ENCODE results near the gene TUFT1.
A peak's percentile ranks its signal among the peaks of the same experiment; 100 is the strongest.

The TUFT1 gene

GRCh38 chr1:151539321-151540020 is 638 bp upstream of the TUFT1 start:
- DNase-seq, result peak; percentile 97

GRCh38 chr1:151540982-151541377 is 871 bp downstream of the TUFT1 start:
- peak; percentile 54 for DNase-seq

GRCh38 chr1:151541752-151542151 is 1.6 kb downstream of the TUFT1 start:
- DNase-seq, result no peak

GRCh38 chr1:151542710-151543129 is 2.6 kb downstream of the TUFT1 start:
- DNase-seq, result no peak

- no peak for DNase-seq
Observed at GRCh38 chr1:151545542-151545941, 5.4 kb downstream of the TUFT1 start.

- DNase-seq, result no peak
Observed at GRCh38 chr1:151546011-151546925, 6.2 kb downstream of the TUFT1 start.

- DNase-seq, result no peak
Observed at GRCh38 chr1:151547119-151547899, 7.2 kb downstream of the TUFT1 start.

- no peak for DNase-seq
Observed at GRCh38 chr1:151547900-151548230, 7.8 kb downstream of the TUFT1 start.

GRCh38 chr1:151549199-151549598 is 9.1 kb downstream of the TUFT1 start:
- no peak for DNase-seq

- no peak for DNase-seq
Observed at GRCh38 chr1:151553659-151554058, 13.6 kb downstream of the TUFT1 start.

GRCh38 chr1:151556052-151556451 is 15.9 kb downstream of the TUFT1 start:
- no peak for DNase-seq

- DNase-seq, result no peak
Observed at GRCh38 chr1:151562661-151563060, 22.6 kb downstream of the TUFT1 start.

GRCh38 chr1:151563376-151563775 is 23.3 kb downstream of the TUFT1 start:
- no peak for DNase-seq

- no peak for DNase-seq
Observed at GRCh38 chr1:151565502-151566189, 25.5 kb downstream of the TUFT1 start.

- DNase-seq, result no peak
Observed at GRCh38 chr1:151568626-151569088, 28.5 kb downstream of the TUFT1 start.

GRCh38 chr1:151570819-151571218 is 30.7 kb downstream of the TUFT1 start:
- DNase-seq, result no peak

GRCh38 chr1:151574575-151575529 is 34.7 kb downstream of the TUFT1 start:
- DNase-seq, result peak; percentile 29

GRCh38 chr1:151577173-151577572 is 37.1 kb downstream of the TUFT1 start:
- DNase-seq, result no peak

- DNase-seq, result no peak
Observed at GRCh38 chr1:151578941-151579340, 38.8 kb downstream of the TUFT1 start.

- no peak for DNase-seq
Observed at GRCh38 chr1:151579436-151580225, 39.5 kb downstream of the TUFT1 start.

- no peak for DNase-seq
Observed at GRCh38 chr1:151581451-151581850, 41.3 kb downstream of the TUFT1 start.
